SU-DHL-6 (cell line): ENCODE results near the gene ERBB2.

Source experiments
- EZH2phosphoT487 ChIP-seq: fragments of 200-600 bp; sonication (generic), shearing (Covaris generic); conservative IDR thresholded peaks from 2 replicates; pipeline ENCODE4 v1.6.1; 2018; ENCODE audit warnings: mild to moderate bottlenecking, antibody characterized with exemption, low read length, moderate library complexity, mixed read lengths
- TF ChIP-seq, protein P1 (sequence below): fragments of 200-600 bp; sonication (generic); IDR thresholded peaks from one replicate; pipeline ENCODE4 v1.5.1; 2017; ENCODE audit warnings: antibody characterized with exemption, mild to moderate bottlenecking, low read length, moderate library complexity; ENCODE audit not compliant: insufficient read depth, poor library complexity, severe bottlenecking

DNA sequence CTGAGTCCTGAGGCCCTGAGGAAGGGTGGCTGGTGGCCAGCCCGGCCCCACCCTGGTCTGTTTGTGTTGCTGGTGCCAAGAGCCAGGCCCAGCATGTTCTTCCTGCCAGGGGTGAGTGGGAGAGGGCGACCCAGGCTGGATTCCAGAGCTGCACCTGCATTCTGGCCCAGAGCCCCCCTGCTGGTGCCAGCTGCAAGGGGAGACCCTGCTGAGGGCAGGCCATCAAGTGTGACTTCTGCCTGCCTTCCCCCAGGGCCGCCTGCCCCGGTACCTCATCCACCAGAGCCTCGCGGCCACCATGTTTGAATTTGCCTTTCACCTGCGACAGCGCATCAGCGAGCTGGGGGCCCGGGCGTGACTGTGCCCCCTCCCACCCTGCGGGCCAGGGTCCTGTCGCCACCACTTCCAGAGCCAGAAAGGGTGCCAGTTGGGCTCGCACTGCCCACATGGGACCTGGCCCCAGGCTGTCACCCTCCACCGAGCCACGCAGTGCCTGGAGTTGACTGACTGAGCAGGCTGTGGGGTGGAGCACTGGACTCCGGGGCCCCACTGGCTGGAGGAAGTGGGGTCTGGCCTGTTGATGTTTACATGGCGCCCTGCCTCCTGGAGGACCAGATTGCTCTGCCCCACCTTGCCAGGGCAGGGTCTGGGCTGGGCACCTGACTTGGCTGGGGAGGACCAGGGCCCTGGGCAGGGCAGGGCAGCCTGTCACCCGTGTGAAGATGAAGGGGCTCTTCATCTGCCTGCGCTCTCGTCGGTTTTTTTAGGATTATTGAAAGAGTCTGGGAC lies 37.1 kb upstream of the ERBB2 start:
- TF ChIP-seq, protein P1, sequence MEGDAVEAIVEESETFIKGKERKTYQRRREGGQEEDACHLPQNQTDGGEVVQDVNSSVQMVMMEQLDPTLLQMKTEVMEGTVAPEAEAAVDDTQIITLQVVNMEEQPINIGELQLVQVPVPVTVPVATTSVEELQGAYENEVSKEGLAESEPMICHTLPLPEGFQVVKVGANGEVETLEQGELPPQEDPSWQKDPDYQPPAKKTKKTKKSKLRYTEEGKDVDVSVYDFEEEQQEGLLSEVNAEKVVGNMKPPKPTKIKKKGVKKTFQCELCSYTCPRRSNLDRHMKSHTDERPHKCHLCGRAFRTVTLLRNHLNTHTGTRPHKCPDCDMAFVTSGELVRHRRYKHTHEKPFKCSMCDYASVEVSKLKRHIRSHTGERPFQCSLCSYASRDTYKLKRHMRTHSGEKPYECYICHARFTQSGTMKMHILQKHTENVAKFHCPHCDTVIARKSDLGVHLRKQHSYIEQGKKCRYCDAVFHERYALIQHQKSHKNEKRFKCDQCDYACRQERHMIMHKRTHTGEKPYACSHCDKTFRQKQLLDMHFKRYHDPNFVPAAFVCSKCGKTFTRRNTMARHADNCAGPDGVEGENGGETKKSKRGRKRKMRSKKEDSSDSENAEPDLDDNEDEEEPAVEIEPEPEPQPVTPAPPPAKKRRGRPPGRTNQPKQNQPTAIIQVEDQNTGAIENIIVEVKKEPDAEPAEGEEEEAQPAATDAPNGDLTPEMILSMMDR, result no peak
- no peak for TF ChIP-seq EZH2phosphoT487
